Stimulated activated naive B cell treated with anti-CD40 and anti-IgM and Interleukin-4, amounts not matched to agents 10 μg/mL and 1 μg/mL and 100 μg/mL, for 72 hours (primary cell): ENCODE results near the gene HLX.

Experiments
- ATAC-seq, 2 donors: fragments of 150-1000 bp; cut with Tn5 transposase; replicated peaks; 2 replicates each; pipeline ENCODE4 v1.10.0; 2021; ENCODE audit warnings: moderate library complexity in 1 of 2
- DNase-seq: peaks from one replicate; pipeline ENCODE4 v3.0.0; 2021
- H3K27ac Mint-ChIP-seq: one replicate; pipeline ENCODE4 v1.8.0; 2022; ENCODE audit warnings: mild to moderate bottlenecking, mixed read lengths
- H3K27me3 Mint-ChIP-seq, 2 donors: one replicate each; pipeline ENCODE4 v1.8.0; 2022; ENCODE audit warnings: mixed read lengths in 2 of 2
- H3K36me3 Mint-ChIP-seq, 2 donors: one replicate each; pipeline ENCODE4 v1.8.0; 2022; ENCODE audit warnings: mixed read lengths in 2 of 2, mild to moderate bottlenecking in 1 of 2
- H3K4me1 Mint-ChIP-seq, 2 donors: one replicate each; pipeline ENCODE4 v1.8.0; 2022; ENCODE audit warnings: mixed read lengths in 2 of 2, mild to moderate bottlenecking in 1 of 2
- H3K4me3 Mint-ChIP-seq, 2 donors: one replicate each; pipeline ENCODE4 v1.8.0; 2022; ENCODE audit warnings: mild to moderate bottlenecking in 2 of 2, mixed read lengths in 2 of 2, moderate library complexity in 1 of 2
- H3K9me3 Mint-ChIP-seq, 2 donors: one replicate each; pipeline ENCODE4 v1.8.0; 2022; ENCODE audit warnings: mixed read lengths in 2 of 2, mild to moderate bottlenecking in 1 of 2

The HLX gene

GRCh38 chr1:220879076-220879508 is at the start of gene HLX:
HLX (plus strand) TSS chr1:220879443; CDS start chr1:220879858, 415 bp downstream.
- ATAC-seq = peak; percentile 75 to 80
- H3K36me3 Mint-ChIP-seq = peaks cover 31 to 34% of the 10 kb centered on the region in 2 donors
- peak within 1 kb of the TSS; percentile 97 to 99 for H3K4me3 Mint-ChIP-seq
- no peaks in the 10 kb centered on the region for H3K9me3 Mint-ChIP-seq
- peaks cover 42 to 71% of the 10 kb centered on the region in 2 donors for H3K4me1 Mint-ChIP-seq
- peaks cover 3 to 4% of the 10 kb centered on the region in 2 donors for H3K27me3 Mint-ChIP-seq
- peak; percentile 89 for DNase-seq
- H3K27ac Mint-ChIP-seq = peak within 1 kb of the TSS; percentile 99

GRCh38 chr1:220833436-220833835 is 45.8 kb upstream of the HLX start:
- Mint-ChIP-seq H3K4me1 (no peaks in the 10 kb centered on the region), H3K36me3 (no peaks in the 10 kb centered on the region), H3K27ac (no peak overlapping the region), H3K9me3 (peaks cover 0 to 2% of the 10 kb centered on the region in 2 donors), H3K27me3 (peaks cover 16 to 20% of the 10 kb centered on the region in 2 donors), H3K4me3 (no peak overlapping the region)
- ATAC-seq = no peak
- DNase-seq = no peak

GRCh38 chr1:220834155-220834870 is 44.9 kb upstream of the HLX start:
- peaks cover 16% of the 10 kb centered on the region in 2 donors for H3K27me3 Mint-ChIP-seq
- no peak for DNase-seq

GRCh38 chr1:220838578-220838977 is 40.7 kb upstream of the HLX start:
- no peak for DNase-seq
- peaks cover 16 to 22% of the 10 kb centered on the region in 2 donors for H3K27me3 Mint-ChIP-seq
- no peaks in the 10 kb centered on the region for H3K4me1 Mint-ChIP-seq
- ATAC-seq = no peak
- H3K9me3 Mint-ChIP-seq = peaks cover 0 to 2% of the 10 kb centered on the region in 2 donors
- H3K4me3 Mint-ChIP-seq = no peak overlapping the region
- H3K27ac Mint-ChIP-seq = no peak overlapping the region
- no peaks in the 10 kb centered on the region for H3K36me3 Mint-ChIP-seq

More at GRCh38 chr1:220834155-220834870, 44.9 kb upstream of the HLX start:
- Mint-ChIP-seq H3K4me3 (no peak overlapping the region), H3K27ac (no peak overlapping the region), H3K9me3 (peaks cover 0 to 2% of the 10 kb centered on the region in 2 donors), H3K36me3 (no peaks in the 10 kb centered on the region), H3K4me1 (no peaks in the 10 kb centered on the region)
- ATAC-seq = no peak

- Mint-ChIP-seq H3K27ac (no peak overlapping the region), H3K4me1 (no peaks in the 10 kb centered on the region), H3K9me3 (peaks cover 0 to under 1% of the 10 kb centered on the region in 2 donors), H3K27me3 (peaks cover 16 to 19% of the 10 kb centered on the region in 2 donors), H3K36me3 (no peaks in the 10 kb centered on the region), H3K4me3 (no peak overlapping the region)
- DNase-seq = no peak
- ATAC-seq = no peak
These were observed 39.8 kb upstream of the HLX start for GRCh38 chr1:220839474-220839873.

- no peaks in the 10 kb centered on the region for H3K4me1 Mint-ChIP-seq
- H3K27ac Mint-ChIP-seq = no peak overlapping the region
- ATAC-seq = no peak
- H3K9me3 Mint-ChIP-seq = peaks cover 0 to 2% of the 10 kb centered on the region in 2 donors
- H3K27me3 Mint-ChIP-seq = peaks cover 1 to 9% of the 10 kb centered on the region in 2 donors
- no peak overlapping the region for H3K4me3 Mint-ChIP-seq
- H3K36me3 Mint-ChIP-seq = no peaks in the 10 kb centered on the region
- no peak for DNase-seq
These were observed 38.0 kb upstream of the HLX start for GRCh38 chr1:220841293-220841692.

- no peak for ATAC-seq
- H3K36me3 Mint-ChIP-seq = no peaks in the 10 kb centered on the region
- H3K27me3 Mint-ChIP-seq = peaks cover 0 to 9% of the 10 kb centered on the region in 2 donors
- peaks cover 0 to 2% of the 10 kb centered on the region in 2 donors for H3K9me3 Mint-ChIP-seq
- H3K27ac Mint-ChIP-seq = no peak overlapping the region
- DNase-seq = no peak
- no peaks in the 10 kb centered on the region for H3K4me1 Mint-ChIP-seq
- no peak overlapping the region for H3K4me3 Mint-ChIP-seq
These were observed 35.7 kb upstream of the HLX start for GRCh38 chr1:220843481-220844011.

GRCh38 chr1:220852408-220852807 is 26.8 kb upstream of the HLX start:
- Mint-ChIP-seq H3K9me3 (peaks cover 25 to 30% of the 10 kb centered on the region in 2 donors), H3K4me1 (no peaks in the 10 kb centered on the region), H3K27ac (no peak overlapping the region), H3K27me3 (peaks cover 5 to 15% of the 10 kb centered on the region in 2 donors), H3K36me3 (peaks cover 9 to 10% of the 10 kb centered on the region in 2 donors), H3K4me3 (no peak overlapping the region)
- DNase-seq (no peak), ATAC-seq (no peak)

GRCh38 chr1:220872296-220872695 is 6.9 kb upstream of the HLX start:
- H3K4me3 Mint-ChIP-seq = no peak overlapping the region
- H3K27ac Mint-ChIP-seq = no peak overlapping the region
- H3K27me3 Mint-ChIP-seq = peaks cover 7 to 10% of the 10 kb centered on the region in 2 donors
- peaks cover 3 to 13% of the 10 kb centered on the region in 2 donors for H3K36me3 Mint-ChIP-seq
- peaks cover 0 to 2% of the 10 kb centered on the region in 2 donors for H3K9me3 Mint-ChIP-seq
- ATAC-seq (no peak), DNase-seq (no peak)
- peaks cover 15 to 29% of the 10 kb centered on the region in 2 donors for H3K4me1 Mint-ChIP-seq

GRCh38 chr1:220873087-220873486 is 6.2 kb upstream of the HLX start:
- Mint-ChIP-seq H3K4me3 (no peak overlapping the region), H3K36me3 (peaks cover 0 to 9% of the 10 kb centered on the region in 2 donors), H3K27me3 (peaks cover 7 to 10% of the 10 kb centered on the region in 2 donors), H3K9me3 (no peaks in the 10 kb centered on the region), H3K27ac (peak overlapping the region; percentile 14), H3K4me1 (peaks cover 21 to 36% of the 10 kb centered on the region in 2 donors)
- DNase-seq = no peak
- no peak for ATAC-seq

GRCh38 chr1:220873868-220874655 is 5.2 kb upstream of the HLX start:
- peaks cover 27 to 44% of the 10 kb centered on the region in 2 donors for H3K4me1 Mint-ChIP-seq
- DNase-seq (no peak), ATAC-seq (no peak)
- H3K36me3 Mint-ChIP-seq = peaks cover 0 to 9% of the 10 kb centered on the region in 2 donors
- H3K9me3 Mint-ChIP-seq = no peaks in the 10 kb centered on the region
- no peak overlapping the region for H3K4me3 Mint-ChIP-seq
- H3K27me3 Mint-ChIP-seq = peaks cover under 1 to 6% of the 10 kb centered on the region in 2 donors
- H3K27ac Mint-ChIP-seq = peak overlapping the region; percentile 16

GRCh38 chr1:220875260-220875659 is 4.0 kb upstream of the HLX start:
- DNase-seq (no peak), ATAC-seq (no peak)
- H3K27ac Mint-ChIP-seq = peak overlapping the region; percentile 16
- no peak overlapping the region for H3K4me3 Mint-ChIP-seq
- H3K4me1 Mint-ChIP-seq = peaks cover 27 to 47% of the 10 kb centered on the region in 2 donors
- H3K36me3 Mint-ChIP-seq = peaks cover 4% of the 10 kb centered on the region in 2 donors
- H3K27me3 Mint-ChIP-seq = no peaks in the 10 kb centered on the region
- H3K9me3 Mint-ChIP-seq = no peaks in the 10 kb centered on the region

GRCh38 chr1:220876511-220877376 is 2.5 kb upstream of the HLX start:
- H3K36me3 Mint-ChIP-seq = peaks cover 14 to 17% of the 10 kb centered on the region in 2 donors
- DNase-seq (peak; percentile 46), ATAC-seq (peak; percentile 15 to 17)
- H3K27me3 Mint-ChIP-seq = no peaks in the 10 kb centered on the region
- no peaks in the 10 kb centered on the region for H3K9me3 Mint-ChIP-seq
- peak overlapping the region; percentile 97 to 99 for H3K4me3 Mint-ChIP-seq
- peaks cover 37 to 62% of the 10 kb centered on the region in 2 donors for H3K4me1 Mint-ChIP-seq
- peak overlapping the region; percentile 99 for H3K27ac Mint-ChIP-seq
